Measurements from ENCODE around the gene APEH.

DNA sequence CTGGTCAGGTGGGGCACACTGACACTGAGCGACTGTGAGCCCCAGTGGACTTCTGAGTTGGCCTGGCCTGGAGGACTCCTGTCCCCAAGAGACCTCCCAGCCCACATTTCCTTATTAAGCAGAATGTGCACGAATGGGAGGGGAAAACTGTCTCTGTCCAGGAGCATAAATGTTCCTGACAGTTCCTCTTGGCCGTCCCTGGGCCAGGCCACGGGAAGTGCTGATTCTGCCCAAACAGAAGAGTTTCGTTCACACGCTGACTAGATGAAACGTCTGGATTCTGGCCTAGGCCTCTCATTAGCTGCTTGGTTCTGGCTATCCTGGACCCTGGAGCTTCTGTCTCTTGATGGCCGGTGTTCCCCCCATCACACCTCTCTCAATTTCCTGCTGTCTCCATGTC lies 29.5 kb upstream of the APEH start:
- TF ChIP-seq, protein P1, sequence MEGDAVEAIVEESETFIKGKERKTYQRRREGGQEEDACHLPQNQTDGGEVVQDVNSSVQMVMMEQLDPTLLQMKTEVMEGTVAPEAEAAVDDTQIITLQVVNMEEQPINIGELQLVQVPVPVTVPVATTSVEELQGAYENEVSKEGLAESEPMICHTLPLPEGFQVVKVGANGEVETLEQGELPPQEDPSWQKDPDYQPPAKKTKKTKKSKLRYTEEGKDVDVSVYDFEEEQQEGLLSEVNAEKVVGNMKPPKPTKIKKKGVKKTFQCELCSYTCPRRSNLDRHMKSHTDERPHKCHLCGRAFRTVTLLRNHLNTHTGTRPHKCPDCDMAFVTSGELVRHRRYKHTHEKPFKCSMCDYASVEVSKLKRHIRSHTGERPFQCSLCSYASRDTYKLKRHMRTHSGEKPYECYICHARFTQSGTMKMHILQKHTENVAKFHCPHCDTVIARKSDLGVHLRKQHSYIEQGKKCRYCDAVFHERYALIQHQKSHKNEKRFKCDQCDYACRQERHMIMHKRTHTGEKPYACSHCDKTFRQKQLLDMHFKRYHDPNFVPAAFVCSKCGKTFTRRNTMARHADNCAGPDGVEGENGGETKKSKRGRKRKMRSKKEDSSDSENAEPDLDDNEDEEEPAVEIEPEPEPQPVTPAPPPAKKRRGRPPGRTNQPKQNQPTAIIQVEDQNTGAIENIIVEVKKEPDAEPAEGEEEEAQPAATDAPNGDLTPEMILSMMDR (IDR thresholded peaks at IDR 0.05; ENCODE audit: low read length), result no peak
- TF ChIP-seq EZH2 (IDR thresholded peaks at IDR 0.05; ENCODE audit: borderline replicate concordance, low read length), result no peak

Measured in OCI-LY1 (cell line).